Amygdala (tissue), 56 donors: ENCODE data around the gene ADK.
"Not testable (repeated sequence)": the region's sequence is repeated elsewhere in the genome, so short reads cannot be mapped to it uniquely, and the experiment has no call there.

Source experiments
- DNase-seq, 56 donors: peaks; one replicate each; lab custom pipeline; 2025; lab: John Stamatoyannopoulos, UW

ADK gene

DNA sequence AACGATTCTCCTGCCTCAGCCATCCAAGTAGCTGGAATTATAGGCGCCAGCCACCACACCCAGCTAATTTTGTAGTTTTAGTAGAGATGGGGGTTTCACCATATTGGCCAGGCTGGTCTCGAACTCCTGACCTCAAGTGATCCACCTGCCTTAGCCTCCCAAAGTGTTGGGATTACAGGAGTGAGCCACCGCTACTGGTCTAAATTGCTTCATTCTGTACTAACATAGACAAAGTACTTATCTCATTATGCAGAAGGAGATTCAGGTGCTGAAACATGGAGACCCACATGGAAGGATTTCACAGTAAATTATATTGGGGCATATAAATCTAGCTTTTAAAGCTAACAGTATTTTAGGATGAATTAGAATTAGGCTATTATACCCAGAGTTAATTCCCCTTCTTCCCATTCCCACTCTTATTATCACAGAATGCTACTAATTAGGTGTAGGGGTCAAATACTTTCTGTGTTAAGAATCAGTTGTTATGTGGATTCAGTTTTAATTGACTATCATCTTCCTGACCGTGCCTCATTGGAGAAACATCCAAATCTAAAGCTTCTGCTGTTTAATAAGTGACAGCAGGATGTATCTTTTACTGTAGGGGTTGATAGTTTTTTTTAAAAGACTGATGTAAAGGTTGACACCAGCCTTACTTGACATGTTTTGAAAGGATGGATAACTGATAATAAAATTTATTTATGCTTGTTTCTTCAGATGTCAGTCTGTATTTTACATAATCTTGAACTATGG is 27.2 kb downstream of the ADK start:
- DNase-seq = no peak

DNA sequence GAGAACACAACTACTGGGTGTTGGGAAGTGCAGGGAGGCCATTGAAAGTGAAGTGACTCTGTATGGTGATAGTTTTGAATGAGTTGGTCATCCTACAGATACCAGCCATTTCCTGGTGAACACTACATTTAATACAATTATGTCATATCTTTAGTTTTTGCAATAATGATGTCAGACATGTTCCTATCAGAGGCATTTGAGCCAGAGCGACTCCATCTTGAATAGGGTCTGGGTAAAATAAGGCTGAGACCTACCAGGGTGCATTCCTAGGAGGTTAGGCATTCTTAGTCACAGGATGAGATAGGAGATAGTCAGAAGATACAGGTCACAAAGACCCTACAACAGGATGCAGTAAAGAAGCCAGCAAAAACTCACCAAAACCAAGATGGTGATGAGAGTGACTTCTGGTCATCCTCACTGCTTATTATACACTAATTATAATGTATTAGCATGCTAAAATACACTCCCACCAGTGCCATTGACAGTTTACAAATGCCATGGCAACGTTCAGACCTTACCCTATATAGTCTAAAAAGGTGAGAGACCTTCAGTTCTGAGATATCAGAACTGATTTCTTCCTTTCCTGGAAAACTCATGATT is 28.2 kb downstream of the ADK start:
- no peak for DNase-seq

DNA sequence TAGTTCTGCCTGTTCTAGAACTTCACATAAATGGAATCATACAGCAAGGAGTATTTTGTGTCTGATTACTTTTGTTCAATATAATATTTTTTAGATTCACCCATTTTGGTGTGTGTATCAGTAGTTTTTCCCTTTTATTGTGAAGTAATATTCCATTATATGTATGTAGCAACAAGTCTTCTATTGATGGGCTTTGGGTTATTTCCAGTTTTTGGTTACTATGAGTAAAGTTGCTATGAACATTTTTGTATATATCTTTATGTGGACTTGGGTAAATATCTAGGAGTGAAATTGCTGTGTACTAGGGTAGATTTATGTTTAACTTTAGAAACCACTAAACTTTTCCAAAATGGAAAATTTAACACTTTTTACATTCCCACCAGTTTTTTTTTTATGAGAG is 35.7 kb downstream of the ADK start:
- DNase-seq = no peak

DNA sequence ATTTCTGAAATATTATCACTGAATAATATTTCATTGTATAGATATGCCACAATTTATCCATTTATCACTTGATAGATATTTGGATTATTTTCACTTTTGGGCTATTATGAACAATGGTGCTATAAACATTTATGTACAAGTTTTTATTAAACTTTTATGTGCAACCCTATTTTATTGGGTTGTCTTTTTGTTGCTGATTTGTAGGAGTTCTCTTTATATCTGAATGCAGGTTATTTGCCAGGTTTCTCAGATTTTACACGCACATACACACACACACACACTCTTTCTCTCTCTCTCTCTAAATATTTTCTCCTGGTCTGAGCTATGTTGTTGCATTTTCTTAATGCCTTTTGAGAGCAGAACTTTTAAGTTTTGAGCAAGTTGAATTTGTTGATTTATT is 36.2 kb downstream of the ADK start:
- no peak for DNase-seq

DNA sequence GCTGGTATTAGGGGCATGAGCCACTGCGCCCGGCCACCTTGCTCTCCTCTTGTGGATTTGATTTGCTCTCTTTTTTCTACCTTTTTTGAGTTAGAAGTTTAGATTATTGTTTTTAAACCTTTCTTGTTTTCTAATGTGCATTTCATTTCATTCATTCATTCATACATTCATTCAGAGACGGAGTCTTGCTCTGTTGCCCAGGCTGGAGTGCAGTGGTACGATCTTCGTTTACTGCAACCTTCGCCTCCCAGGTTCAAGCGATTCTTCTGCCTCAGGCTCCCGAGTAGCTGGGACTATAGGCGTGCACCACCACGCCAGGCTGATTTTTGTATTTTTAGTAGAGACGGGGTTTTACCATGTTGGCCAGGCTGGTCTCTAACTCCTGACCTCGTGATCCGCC is 37.6 kb downstream of the ADK start:
- not testable (repeated sequence) for DNase-seq

DNA sequence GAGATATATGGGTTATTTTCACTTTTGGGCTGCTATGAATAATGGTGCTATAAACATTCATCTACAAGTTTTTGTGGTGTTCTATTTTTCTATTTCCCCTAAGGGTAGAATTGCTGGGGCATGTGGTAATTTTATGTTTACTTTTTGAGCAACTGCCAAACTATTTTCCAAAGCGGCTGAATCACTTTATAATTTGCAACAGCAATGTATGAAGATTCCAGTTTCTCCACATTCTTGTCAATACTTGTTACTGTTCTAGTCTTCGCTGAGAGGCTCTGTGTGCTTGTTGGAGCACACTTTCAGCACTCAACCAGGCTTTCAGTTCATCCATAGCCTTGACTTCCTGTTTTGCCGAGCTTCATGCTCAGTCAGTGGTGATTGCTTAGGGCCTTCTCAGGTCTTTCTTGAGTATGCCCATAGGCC is 39.0 kb downstream of the ADK start:
- DNase-seq = peak in 1 of 56 donors; percentile 15

DNA sequence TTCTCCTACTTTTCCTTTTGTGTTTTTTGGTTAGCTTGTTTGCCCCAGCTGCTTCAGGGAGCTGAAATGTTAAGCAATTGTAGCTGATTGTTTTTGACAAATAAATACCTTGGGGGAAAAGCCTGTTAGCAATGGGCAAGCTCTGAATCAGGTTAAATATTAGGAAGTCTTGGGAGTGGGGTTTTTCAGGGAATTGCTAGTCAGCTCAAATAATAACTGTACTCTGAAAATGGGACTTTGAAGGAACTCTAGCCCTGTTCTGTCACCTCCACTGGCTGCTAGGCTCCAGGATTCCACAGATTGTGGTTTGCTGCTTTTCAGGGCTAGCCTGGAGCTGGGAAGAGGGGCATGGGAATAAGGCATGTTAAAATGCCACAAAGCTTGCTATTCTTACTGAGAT is 39.5 kb downstream of the ADK start:
- DNase-seq = no peak

DNA sequence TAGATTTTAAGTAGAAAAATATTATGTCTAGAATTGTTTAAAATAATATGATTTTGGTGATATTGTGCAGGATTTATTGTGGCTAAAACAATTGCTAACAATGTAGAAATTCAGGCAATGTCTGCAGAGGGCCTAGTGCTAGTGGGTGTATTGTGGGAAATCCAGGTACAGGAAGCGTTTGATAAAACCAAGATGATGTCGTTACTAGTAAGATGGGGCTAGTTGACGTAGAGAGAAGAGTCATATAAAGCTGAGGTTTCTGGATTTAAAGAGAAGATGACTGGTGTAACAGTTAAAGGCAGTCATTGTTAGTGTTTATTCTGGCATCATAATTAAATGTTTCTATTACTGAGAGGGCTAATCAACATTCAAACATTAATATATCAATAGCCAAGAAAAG is 43.5 kb downstream of the ADK start:
- no peak for DNase-seq

DNA sequence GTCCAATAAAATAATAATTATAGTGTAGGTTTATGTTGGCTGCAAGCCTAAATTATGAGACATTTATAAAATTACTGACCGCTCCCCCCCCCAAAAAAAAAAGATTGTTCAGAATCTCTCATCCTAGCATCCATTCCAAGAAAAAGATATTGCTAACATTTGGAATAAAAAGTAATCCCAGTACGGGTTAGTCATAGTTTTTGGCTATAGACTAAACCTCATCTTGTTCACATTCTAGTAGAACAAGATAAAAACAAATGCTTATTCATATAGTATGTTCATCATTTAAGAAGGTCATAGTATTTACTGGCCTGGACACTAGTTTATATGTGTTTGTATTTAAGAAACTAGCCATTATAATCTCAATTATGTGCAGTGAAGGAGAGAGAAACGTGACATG is 44.0 kb downstream of the ADK start:
- no peak for DNase-seq

DNA sequence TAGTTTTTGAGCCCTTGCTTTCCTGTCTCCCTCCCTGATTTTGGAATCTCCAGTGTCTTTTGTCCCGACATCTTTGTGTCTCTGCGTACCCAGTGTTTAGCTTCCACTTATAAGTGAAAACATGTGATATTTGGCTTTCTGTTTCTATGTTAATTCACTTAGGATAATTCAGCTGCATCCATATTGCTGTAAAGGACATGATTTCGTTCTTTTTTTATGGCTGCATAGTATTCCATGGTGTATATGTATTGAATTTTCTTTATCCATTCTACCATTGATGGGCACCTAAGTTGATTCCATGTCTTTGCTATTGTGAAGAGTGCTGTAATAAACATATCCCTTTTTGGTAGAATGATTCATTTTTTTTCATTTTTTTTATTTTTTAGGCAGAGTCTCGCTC is 48.3 kb downstream of the ADK start:
- DNase-seq = no peak

DNA sequence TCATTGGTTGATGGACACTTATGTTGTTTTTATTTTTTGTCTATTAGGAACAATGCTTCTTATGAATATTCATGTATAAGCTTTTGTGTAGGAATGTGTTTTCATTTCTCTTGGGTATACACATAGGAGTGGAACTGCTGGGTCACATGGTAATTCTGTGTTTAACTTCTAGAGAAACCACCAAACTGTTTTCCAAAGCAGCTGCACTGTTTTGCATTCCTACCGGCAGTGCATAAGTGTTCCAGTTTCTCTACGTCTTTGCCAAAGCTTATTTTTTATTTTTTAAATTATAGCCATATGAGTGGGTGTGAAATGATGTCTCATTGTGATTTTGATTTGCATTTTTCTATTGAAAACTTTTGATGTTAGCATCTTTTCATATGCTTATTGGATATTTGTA is 51.3 kb downstream of the ADK start:
- DNase-seq = no peak

DNA sequence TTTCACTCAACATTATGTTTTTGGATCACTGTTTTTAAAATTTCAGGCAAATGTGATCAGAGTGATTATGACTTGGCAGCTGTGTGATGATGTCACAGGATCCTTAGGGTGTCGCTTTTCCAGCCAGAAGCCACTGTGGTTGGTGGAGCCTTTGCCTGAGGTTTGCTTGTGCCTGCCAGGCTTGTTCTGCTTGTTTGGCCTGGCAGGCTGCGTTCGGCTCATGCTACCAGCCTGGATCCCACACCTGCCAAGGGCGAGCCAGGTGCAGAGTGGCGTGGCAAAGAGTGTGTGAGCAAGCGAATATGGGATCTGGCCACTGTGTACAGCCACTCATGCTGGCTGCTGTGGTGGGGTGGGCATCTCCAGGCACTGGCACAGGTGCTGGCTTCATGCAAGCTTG is 55.7 kb downstream of the ADK start:
- DNase-seq = no peak

DNA sequence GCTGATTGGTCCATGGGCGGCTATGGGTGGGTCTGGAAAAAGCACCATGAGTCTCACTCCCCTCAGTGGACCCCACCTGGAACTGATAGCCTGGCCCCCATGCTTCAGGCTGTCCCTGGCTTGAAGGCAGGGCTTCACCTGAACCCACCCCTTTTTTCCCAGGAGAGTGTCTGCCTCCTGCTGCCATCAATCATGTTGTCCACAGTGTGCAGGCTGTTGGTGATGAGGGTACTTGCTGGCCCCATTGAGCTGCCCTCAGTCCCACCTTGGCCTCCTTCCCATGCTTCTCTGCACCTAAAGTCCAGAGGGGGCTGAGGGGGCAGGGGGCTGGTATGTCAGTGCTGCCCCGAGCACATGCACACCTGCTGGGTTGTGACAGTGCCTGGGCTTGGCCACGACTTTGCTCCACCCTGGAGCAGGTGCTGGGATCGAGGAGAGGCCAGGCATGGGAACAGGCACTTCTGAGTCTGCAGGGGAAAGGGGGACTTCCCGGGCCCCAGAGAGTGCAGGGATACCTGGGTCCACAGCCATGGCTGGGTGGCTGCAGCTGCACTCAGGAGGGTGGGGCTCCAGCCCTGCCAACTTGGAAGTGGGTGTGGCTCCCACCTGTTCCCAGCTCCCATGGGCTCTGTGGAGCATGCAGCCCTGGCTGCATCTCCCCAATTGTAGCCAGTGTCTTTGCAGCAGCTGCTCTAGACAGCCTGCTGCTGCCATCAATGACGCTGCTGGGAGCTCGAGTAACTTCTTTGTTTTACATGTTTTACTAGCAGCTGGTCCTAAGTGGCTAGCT is 56.9 kb downstream of the ADK start:
- DNase-seq = peak in 1 of 56 donors; percentile 5

DNA sequence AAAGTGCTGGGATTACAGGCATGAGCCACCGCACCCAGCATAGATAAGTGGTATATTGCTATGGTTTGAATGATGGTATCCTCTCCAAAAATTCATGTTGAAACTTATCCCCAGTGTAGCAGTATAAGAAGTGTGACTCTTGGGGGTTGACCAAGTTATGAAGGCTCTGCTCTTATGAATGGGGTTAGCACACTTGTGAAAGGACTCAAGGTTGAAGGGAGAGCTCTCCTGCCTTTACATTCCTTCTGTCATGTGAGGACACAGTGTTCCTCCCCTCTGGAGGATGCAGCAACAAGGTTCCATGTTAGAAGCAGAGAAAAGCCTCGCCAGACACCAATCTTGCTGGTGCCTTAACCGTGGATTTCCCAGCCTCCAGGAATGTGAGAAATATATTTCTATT is 58.0 kb downstream of the ADK start:
- DNase-seq = no peak

DNA sequence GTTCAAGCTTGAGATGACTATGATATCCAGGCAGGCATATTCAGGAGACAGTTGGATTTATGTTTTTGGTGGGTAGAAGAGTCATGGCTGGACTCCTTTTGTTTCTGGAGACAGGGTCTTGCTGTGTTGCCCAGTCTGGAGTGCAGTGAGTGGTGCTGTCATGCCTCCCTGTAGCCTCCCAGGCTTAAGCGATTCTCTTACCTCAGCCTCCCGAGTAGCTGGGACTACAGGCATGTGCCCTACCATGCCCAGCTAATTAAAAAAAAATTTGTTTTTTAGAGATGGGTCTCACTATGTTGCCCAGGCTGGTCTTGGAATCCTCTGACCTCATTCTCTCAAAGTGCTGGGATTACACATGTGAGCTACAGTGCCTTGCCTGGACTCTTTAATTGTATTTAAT is 62.0 kb downstream of the ADK start:
- no peak for DNase-seq

DNA sequence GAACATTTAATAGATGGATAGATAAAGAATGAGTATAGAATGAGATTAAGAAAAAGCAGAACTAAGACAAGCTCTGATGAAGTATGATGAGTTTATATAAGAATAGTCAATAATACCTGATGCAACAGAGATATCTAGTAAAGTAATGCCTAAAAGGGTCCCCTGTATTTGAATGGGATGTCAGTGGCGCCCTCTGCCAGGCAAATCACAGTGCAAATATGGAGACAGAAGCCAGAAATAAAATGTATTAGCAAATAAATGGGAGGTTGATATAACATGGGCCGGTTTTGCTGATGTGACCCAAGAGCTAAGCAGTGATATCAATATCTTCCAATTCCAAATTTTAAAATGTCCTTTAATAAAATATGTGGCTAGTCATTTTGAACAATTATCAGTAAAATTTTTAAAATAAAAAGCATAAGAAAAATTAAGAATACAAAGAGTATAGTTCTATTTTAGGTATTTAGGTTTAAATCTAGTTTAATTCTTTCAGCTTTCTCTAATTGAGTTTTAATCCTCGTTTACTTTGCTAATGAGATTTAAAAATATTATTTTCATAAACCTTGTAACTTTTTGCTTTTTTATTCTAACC is 62.6 kb downstream of the ADK start:
- DNase-seq = peak in 1 of 56 donors; percentile 12

DNA sequence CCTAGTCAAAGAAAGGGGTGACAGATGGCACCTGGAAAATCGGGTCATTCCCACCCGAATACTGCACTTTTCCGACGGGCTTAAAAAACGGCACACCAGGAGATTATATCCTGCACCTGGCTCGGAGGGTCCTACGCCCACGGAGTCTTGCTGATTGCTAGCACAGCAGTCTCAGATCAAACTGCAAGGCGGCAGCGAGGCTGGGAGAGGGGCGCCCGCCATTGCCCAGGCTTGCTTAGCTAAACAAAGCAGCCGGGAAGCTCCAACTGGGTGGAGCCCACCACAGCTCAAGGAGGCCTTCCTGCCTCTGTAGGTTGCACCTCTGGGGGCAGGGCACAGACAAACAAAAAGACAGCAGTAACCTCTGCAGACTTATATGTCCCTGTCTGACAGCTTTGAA is 66.1 kb downstream of the ADK start:
- DNase-seq = not testable (repeated sequence)

DNA sequence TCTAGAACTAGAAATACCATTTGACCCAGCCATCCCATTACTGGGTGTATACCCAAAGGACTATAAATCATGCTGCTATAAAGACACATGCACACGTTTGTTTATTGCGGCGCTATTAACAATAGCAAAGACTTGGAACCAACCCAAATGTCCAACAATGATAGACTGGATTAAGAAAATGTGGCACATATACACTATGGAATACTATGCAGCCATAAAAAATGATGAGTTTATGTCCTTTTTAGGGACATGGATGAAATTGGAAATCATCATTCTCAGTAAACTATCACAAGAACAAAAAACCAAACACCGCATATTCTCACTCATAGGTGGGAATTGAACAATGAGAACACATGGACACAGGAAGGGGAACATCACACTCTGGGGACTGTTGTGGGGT is 71.4 kb downstream of the ADK start:
- DNase-seq = not testable (repeated sequence)

DNA sequence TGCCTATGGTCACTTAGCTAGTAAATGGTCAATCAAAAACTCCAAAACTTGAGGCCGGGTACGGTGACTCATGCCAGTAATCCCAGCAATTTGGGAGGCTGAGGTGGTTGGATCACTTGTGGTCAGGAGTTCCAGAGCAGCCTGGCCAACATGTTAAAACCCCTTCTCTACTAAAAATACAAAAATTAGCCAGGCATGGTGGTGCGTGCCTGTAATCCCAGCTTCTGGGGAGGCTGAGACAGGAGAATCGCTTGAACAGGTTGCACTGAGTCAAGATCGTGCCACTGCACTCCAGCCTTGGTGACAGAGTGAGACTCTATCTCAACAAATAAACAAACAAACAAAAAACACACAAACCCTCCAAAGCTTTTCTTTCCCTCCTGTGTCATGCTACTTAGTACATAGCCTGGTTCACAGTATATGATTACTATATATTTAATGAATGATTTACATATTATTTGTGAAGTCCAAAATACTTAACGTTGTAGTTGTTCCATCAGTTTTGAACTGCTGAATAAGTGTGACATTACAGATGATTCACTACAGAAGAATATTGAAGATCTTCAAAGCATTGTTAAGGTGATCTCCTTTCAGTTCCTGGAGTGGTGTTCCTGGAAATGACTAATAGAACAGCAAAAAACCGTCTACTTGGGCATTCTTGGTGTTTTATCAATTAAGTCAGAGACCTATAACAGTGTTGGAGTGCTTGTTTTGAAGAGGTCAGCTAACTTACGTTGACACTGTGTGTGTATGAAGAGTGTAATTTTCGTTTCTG is 72.9 kb downstream of the ADK start:
- DNase-seq = no peak

DNA sequence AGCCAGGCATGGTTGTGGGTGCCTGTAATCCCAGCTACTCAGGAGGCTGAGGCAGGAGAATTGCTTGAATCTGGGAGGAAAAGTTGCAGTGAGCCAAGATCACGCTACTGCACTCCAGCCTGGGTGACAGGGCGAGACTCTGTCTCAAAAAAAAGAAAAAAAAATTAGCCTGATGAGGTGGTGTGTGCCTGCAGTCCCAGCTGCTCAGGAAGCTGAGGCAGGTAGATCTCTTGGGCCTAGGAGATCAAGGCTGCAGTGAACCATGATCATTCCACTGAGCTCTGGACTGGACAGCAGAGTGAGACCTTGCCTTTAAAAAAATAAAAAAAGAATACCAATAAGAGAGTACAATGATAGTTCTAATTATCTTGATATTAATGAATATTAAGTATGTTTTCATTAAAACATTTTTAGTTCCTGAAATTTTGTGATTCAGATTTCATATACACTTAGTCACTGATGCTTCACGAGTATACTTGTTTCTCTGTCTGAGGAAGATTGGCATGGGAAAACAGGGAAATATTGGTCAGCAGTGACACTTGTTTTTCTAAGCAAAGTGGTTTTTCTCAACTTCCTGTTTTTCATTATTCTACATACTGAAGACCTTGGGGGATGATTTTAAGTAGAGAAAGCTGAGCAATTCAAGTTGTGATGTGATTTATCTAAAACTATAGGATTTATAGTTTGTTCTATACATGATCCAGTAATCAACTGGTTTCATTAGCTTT is 76.8 kb downstream of the ADK start:
- DNase-seq = no peak
